Panc1 (cell line): Measurements from ENCODE around the gene APP.

Source experiments
- CTCF ChIP-seq: fragments of 450-650 bp; IDR thresholded peaks from 2 replicates; pipeline ENCODE4 v1.5.1; 2017; ENCODE audit warnings: mild to moderate bottlenecking
- POLR2AphosphoS5 ChIP-seq: IDR thresholded peaks from 2 replicates; pipeline ENCODE4 v1.6.1; 2012; ENCODE audit warnings: mild to moderate bottlenecking, low read depth, low read length, moderate library complexity

GRCh38 chr21:25845729-25846256 lies 324.8 kb downstream of the APP start:
- TF ChIP-seq CTCF (no peak), POLR2AphosphoS5 (no peak)
